Measurements from ENCODE around the gene SELENON. TPM values are rescaled to one million over a fixed set of nuclear protein-coding genes. Genes with fewer than 3 reads are reported as not detected.

Gene SELENON
- total and polyA plus RNA-seq, 4 donors = 35.9 to 88.8 (median 48.3) TPM

DNA sequence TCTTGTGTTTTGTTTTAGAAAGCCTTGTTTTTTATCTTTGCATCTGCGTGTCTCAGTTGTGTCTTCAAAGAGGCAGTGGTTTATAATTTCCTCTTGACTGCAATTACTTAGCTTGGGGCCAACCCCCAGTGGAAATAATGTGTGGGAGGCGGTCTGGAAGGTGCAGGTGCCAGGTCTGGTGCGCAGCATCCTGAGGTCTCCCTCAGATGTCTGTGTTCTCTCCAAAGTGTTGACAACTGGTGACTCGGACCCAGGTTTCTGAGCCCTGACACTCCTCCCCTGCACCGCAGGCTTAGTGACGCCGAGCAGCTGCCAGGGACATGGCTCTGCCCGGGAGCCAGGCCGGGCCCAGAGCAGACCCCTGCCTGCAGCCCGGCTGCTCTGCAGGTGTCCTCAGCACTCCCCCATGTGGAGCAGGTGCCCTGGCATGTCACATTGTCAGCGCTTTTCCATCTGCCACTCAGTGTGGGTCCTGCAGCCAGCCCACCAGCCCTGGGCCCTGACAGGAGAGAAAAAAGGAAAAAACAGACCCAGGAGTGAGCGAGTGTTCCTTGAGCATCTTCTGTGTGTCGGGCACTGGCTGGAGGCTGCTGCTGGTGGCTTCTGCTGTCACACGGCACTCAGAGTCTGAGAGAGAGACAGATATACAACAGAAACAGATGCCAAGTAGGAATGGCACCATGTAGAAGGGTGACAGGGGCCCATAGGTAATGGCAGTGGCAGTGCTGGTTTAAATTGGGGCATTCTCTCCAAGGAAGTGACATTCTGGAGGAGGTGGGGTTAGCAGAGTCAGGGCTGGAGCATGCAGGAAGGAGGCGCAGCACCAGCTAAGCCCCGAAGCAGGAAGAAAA, 24.8 kb upstream of the SELENON start:
- WGBS, 2 donors = 48 to 69% methylated on average over 16 of the region's 16 CpGs
- ATAC-seq (ENCODE audit: insufficient read depth, low FRiP score) (no peak), DNase-seq (no peak)
- H3K9me3 ChIP-seq (ENCODE audit: control insufficient read depth in 4 of 4, insufficient read depth in 3 of 4, low read length in 3 of 4) = no peaks in the 10 kb centered on the region
- no peak overlapping the region for H3K4me3 ChIP-seq
- H3K9ac ChIP-seq (ENCODE audit: insufficient read depth in 1 of 2, low read length in 2 of 2) = no peak overlapping the region
- peaks cover 0 to 7% (median 6%) of the 10 kb centered on the region in 4 donors for H3K36me3 ChIP-seq (ENCODE audit: control insufficient read depth in 4 of 4, insufficient read depth in 4 of 4, low read length in 4 of 4)
- TF ChIP-seq, protein P1, sequence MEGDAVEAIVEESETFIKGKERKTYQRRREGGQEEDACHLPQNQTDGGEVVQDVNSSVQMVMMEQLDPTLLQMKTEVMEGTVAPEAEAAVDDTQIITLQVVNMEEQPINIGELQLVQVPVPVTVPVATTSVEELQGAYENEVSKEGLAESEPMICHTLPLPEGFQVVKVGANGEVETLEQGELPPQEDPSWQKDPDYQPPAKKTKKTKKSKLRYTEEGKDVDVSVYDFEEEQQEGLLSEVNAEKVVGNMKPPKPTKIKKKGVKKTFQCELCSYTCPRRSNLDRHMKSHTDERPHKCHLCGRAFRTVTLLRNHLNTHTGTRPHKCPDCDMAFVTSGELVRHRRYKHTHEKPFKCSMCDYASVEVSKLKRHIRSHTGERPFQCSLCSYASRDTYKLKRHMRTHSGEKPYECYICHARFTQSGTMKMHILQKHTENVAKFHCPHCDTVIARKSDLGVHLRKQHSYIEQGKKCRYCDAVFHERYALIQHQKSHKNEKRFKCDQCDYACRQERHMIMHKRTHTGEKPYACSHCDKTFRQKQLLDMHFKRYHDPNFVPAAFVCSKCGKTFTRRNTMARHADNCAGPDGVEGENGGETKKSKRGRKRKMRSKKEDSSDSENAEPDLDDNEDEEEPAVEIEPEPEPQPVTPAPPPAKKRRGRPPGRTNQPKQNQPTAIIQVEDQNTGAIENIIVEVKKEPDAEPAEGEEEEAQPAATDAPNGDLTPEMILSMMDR (IDR thresholded peaks at IDR 0.05; ENCODE audit: control extremely low read depth, extremely low read depth) = no peak
- peak overlapping the region in 1 of 2 donors; percentile 26 for H3K27ac ChIP-seq (ENCODE audit: low read depth in 1 of 2, low read length in 1 of 2)
- no peaks in the 10 kb centered on the region for H3K27me3 ChIP-seq (ENCODE audit: control insufficient read depth in 3 of 3, insufficient read depth in 3 of 3, low read length in 2 of 3)
- peaks cover 1 to 23% (median 6%) of the 10 kb centered on the region in 5 donors for H3K4me1 ChIP-seq (ENCODE audit: control insufficient read depth in 5 of 5, insufficient read depth in 5 of 5, low read length in 5 of 5)

- Histone ChIP-seq H3K9me3 (ENCODE audit: control insufficient read depth in 4 of 4, insufficient read depth in 3 of 4, low read length in 3 of 4) (no peaks in the 10 kb centered on the region), H3K27ac (ENCODE audit: low read depth in 1 of 2, low read length in 1 of 2) (no peak overlapping the region), H3K9ac (ENCODE audit: insufficient read depth in 1 of 2, low read length in 2 of 2) (no peak overlapping the region), H3K4me3 (no peak overlapping the region), H3K36me3 (ENCODE audit: control insufficient read depth in 4 of 4, insufficient read depth in 4 of 4, low read length in 4 of 4) (peaks cover 0 to 5% (median 1%) of the 10 kb centered on the region in 4 donors), H3K4me1 (ENCODE audit: control insufficient read depth in 5 of 5, insufficient read depth in 5 of 5, low read length in 5 of 5) (peaks cover 0 to 3% (median 0%) of the 10 kb centered on the region in 5 donors), H3K27me3 (ENCODE audit: control insufficient read depth in 3 of 3, insufficient read depth in 3 of 3, low read length in 2 of 3) (no peaks in the 10 kb centered on the region)
- WGBS, 2 donors = 88 to 95% methylated on average over 8 of the region's 8 CpGs
- TF ChIP-seq, protein P1 (IDR thresholded peaks at IDR 0.05; ENCODE audit: control extremely low read depth, extremely low read depth) = no peak
- no peak for DNase-seq
- no peak for ATAC-seq (ENCODE audit: insufficient read depth, low FRiP score)
Observed at GRCh38 chr1:25779388-25779787, 20.6 kb upstream of the SELENON start.

GRCh38 chr1:25779894-25780293, 20.1 kb upstream of the SELENON start:
- Histone ChIP-seq H3K36me3 (ENCODE audit: control insufficient read depth in 4 of 4, insufficient read depth in 4 of 4, low read length in 4 of 4) (peaks cover 0 to 5% (median 1%) of the 10 kb centered on the region in 4 donors), H3K4me1 (ENCODE audit: control insufficient read depth in 5 of 5, insufficient read depth in 5 of 5, low read length in 5 of 5) (peaks cover 0 to 3% (median 0%) of the 10 kb centered on the region in 5 donors)
- WGBS, 2 donors = 93 to 98% methylated on average over 4 of the region's 4 CpGs

More at GRCh38 chr1:25779894-25780293, 20.1 kb upstream of the SELENON start:
- no peak overlapping the region for H3K4me3 ChIP-seq
- DNase-seq (no peak), ATAC-seq (ENCODE audit: insufficient read depth, low FRiP score) (no peak)
- no peak overlapping the region for H3K27ac ChIP-seq (ENCODE audit: low read depth in 1 of 2, low read length in 1 of 2)
- no peaks in the 10 kb centered on the region for H3K27me3 ChIP-seq (ENCODE audit: control insufficient read depth in 3 of 3, insufficient read depth in 3 of 3, low read length in 2 of 3)
- TF ChIP-seq, protein P1 (IDR thresholded peaks at IDR 0.05; ENCODE audit: control extremely low read depth, extremely low read depth) = no peak
- no peaks in the 10 kb centered on the region for H3K9me3 ChIP-seq (ENCODE audit: control insufficient read depth in 4 of 4, insufficient read depth in 3 of 4, low read length in 3 of 4)
- H3K9ac ChIP-seq (ENCODE audit: insufficient read depth in 1 of 2, low read length in 2 of 2) = no peak overlapping the region
